Measurements from ENCODE around the gene PGLYRP1.
A peak's percentile ranks its signal among the peaks of the same experiment; 100 is the strongest.

PGLYRP1 gene

DNA sequence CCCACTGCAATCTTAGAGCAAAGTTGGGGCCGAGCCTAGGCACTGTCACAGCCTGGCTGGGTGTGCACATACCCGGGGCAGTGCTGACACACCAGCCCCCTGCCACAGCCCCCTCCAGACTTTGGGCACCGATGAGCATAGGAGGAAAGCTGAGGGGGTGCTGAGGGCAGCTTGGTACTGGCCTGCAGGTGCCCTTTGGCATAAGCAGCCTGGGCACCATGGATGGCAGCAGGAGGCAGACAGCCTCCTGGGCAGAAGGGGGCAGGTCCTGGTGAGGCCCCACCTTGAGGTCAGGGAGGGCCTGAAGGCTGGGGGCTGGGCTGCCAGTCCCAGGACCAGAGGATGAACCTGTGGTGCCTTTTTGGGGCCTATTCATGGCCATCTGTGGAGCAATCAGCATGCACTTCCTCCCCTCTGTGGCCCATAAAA is 9.8 kb upstream of the PGLYRP1 start:
- no peak for DNase-seq (ENCODE audit: low read depth in 1 of 2, low spot score in 1 of 2)

GRCh38 chr19:46031781-46032596 is 9.1 kb upstream of the PGLYRP1 start:
- no peak for DNase-seq (ENCODE audit: low read depth in 1 of 2, low spot score in 1 of 2)

- DNase-seq (ENCODE audit: low read depth in 1 of 2, low spot score in 1 of 2) = no peak
Observed at GRCh38 chr19:46030812-46031550, 8.1 kb upstream of the PGLYRP1 start.

DNA sequence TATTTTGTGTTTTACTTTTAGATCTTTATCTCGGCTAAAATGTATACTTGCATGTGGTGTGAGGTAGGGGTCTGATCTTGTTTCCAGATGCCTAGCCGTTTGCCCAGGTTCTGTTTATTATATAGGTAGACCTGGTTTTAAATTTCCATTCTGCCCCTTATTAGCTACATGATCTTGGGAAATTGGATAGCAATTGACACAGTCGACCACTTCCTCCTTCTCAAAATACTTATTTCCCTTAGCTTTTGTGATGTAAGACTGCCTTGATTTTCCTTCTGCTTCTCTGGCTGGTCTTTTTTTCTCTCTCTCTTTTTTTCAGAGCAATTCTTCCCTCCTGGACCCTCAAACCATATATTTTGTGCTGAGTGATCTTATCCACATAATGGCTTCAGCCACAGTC is 3.0 kb upstream of the PGLYRP1 start:
- DNase-seq (ENCODE audit: low read depth in 1 of 2, low spot score in 1 of 2) = no peak

GRCh38 chr19:46023311-46023779 is 492 bp upstream of the PGLYRP1 start:
- DNase-seq (ENCODE audit: low read depth in 1 of 2, low spot score in 1 of 2) = no peak

DNA sequence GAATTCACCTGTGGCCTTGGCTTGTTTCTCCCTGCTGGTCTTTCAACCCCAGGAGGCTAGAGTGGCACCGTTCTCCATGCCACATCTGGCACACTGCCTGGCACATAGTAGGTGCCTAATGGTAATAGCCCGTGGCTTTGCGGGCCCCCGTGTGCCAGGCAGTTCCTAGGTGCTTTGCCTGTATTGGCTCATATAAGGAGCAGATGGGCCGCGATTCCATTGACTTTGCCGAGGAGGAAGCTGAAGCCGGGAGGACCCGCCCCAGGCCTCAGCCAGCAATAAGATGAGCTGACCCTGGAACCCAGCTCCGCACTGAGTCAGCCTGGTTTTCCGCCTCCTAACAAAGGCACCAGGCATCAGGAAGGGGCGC is 807 bp downstream of the PGLYRP1 start:
- DNase-seq (ENCODE audit: low read depth in 1 of 2, low spot score in 1 of 2) = no peak

DNA sequence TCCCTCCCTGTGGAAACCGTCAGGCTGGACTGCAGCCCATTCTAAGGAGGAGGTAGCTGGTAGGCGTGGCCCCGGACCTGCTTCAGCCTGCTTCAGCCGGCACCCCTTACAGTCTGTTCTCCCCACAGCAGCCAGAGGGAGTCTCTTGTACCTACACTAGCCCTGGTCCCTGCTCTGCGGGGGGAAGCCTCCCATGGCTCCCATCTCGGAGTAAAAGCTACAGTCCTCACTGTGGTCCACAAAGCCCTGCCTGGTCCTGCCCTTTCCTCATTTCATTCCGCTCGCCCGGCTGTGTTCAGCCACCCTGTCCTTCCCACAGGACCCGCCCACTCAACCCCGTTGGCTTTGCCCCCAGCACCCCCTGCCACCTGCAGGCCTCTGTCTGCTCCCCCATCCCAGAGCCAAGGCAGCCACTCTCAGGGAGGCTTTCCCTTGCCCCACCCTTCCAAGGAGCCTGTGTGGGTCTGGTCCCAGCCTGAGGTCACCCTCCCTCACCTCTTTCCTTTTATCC is 1.3 kb downstream of the PGLYRP1 start:
- DNase-seq (ENCODE audit: low read depth in 1 of 2, low spot score in 1 of 2) = no peak

- no peak for DNase-seq (ENCODE audit: low read depth in 1 of 2, low spot score in 1 of 2)
Observed at GRCh38 chr19:46020819-46021125, 2.1 kb downstream of the PGLYRP1 start.

DNA sequence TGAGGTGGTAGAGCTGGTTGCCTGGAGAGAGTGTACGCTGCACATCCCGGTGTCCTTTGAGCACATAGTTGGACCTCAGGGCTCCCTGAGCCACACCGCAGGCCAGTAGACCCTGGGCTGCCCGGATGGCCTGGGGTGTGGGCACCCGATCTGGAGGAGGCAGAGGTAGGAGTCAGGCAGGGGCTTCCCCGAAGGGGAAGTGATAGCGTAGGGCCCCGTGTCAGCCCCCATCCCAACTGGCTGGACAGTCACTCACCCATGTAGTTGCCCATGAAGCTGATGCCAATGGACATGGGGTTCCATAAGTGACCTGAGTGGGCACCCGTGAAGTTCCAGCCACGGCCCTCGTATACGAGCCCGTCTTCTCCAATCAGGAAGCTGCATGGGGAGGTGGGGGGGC is 3.6 kb downstream of the PGLYRP1 start:
- DNase-seq (ENCODE audit: low read depth in 1 of 2, low spot score in 1 of 2) = no peak

DNA sequence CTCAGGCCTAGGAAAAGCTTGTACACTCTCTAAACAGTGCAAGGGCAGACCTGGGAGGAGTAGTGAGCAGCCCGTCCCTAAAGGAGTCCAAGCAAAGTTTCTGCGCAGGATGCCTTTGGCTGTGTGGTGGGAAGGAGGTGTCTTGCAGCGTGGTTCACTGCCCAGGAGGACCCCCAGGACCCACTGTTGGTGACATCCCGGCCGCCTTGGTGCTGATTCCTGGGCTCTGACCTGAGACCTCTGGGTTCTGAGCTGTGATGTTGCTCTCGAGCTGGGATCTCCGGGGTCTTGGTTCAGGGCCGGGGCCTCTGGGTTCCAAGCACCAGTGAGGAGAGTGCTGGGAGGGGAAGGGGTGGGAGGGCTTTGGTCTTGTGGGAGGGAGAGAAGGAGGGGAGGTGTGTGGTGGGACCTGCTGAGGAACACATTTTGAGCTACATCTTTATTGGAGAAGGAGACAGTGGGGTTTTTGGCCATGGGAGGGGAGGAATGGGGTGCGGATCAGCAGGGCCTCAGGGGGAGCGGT is 4.1 kb downstream of the PGLYRP1 start:
- DNase-seq (ENCODE audit: low read depth in 1 of 2, low spot score in 1 of 2) = no peak

GRCh38 chr19:46017874-46018675 is 4.8 kb downstream of the PGLYRP1 start:
- no peak for DNase-seq (ENCODE audit: low read depth in 1 of 2, low spot score in 1 of 2)

DNA sequence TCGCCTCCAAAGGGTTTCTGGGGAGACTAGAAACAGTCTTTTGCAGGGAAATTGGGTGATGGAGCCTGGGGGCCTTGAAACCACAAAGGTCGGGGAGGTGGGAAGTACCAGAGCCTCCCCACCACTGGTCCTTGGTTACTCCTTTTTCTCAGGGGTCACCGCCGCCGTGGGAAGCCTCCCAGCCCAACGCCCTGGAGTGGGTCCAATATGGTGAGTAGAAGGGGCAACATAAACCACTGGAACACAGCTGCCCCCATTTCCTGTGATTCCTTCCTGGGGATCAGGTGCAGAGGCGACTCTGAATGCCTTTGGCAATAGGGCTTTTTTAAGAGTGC is 5.8 kb downstream of the PGLYRP1 start:
- no peak for DNase-seq (ENCODE audit: low read depth in 1 of 2, low spot score in 1 of 2)

- DNase-seq (ENCODE audit: low read depth in 1 of 2, low spot score in 1 of 2) = peak; percentile 65 to 73
Observed at GRCh38 chr19:46016426-46017094, 6.3 kb downstream of the PGLYRP1 start.

DNA sequence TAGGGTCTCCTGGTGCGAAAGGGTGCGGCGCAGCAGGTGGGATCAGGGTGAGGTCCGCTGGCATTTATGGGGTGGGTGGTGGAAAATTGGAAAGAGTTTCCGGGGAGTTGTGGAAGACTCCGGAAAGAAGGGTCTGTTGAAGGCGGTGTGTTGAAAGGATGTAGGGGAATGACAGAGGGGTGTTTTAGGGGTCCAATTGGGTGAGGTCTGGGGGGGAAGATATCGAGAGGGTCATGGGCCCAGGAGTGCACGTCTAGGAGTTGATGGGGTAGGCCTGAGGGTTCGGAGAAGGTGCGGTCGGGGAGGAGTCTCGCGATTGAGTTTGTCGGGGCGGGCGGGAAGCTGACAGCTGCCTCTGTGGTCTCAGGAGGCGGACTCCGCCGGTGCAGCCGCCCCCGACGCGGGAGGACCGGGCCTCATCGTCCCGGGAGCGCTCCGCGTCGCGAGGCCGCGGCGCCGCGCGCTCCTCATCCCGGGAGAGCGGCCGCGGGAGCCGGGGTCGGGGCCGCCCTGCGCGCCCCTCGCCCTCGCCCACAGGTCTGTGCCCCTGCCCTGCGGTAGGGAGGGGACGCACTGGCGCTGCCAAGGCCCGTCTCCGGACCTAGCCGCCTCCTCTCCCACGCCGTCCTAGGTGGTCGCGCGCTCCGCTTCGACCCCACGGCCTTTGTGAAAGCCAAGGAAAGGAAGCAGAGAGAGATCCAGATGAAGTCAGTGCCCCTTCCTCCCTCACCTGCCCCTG is 7.0 kb downstream of the PGLYRP1 start:
- DNase-seq (ENCODE audit: low read depth in 1 of 2, low spot score in 1 of 2) = no peak

- DNase-seq (ENCODE audit: low read depth in 1 of 2, low spot score in 1 of 2) = peak; percentile 45 to 59
Observed at GRCh38 chr19:46014941-46015686, 7.7 kb downstream of the PGLYRP1 start.

DNA sequence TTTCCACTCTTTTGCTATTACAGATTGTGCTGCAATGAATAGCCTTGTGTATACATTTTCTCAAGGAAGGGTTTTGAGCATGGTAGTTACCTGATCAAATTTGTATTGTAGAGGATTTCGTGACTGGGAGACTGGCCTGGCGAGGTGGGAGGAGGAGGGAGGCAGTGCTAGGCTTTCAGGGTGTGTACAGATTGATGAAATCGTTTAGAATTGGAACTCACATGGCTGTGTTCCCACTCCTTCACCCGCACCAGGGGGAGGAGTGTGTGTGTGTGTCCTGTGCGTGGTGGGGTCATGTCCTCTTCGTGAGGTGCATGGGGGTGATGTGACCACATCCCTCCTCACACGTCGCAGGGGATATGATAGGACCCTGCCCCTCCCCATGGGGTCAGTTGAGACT is 8.3 kb downstream of the PGLYRP1 start:
- DNase-seq (ENCODE audit: low read depth in 1 of 2, low spot score in 1 of 2) = no peak

GRCh38 chr19:46009530-46010510 is 13.0 kb downstream of the PGLYRP1 start:
- peak; percentile 44 to 54 for DNase-seq (ENCODE audit: low read depth in 1 of 2, low spot score in 1 of 2)

DNA sequence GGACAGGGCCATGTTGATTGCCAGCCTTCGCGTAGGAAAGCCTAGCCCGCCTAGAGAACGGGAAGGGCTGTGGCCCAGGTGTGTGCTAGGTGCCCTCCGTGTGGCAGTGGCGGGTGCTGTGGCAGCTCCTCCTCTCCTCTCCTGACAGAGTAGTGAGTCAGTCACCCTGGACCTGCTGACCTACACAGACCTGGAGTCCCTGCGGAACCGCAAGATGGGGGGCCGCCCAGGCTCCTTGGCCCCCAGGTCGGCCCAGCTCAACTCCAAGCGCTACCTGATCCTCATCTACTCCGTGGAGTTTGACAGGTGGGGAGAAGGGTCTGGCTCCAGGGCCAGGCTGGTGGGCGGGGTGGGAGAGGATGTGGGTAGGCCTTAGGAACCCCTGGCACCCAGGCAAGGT is 16.4 kb downstream of the PGLYRP1 start:
- no peak for DNase-seq (ENCODE audit: low read depth in 1 of 2, low spot score in 1 of 2)
